ENCODE measurements around the gene ADGRB2.
"Not testable (repeated sequence)": the region's sequence is repeated elsewhere in the genome, so short reads cannot be mapped to it uniquely, and the experiment has no call there.

Gene ADGRB2

GRCh38 chr1:31726715-31727114, 37.4 kb downstream of the ADGRB2 start:
- DNase-seq (ENCODE audit: low read depth) = no peak

GRCh38 chr1:31725777-31726535, 38.2 kb downstream of the ADGRB2 start:
- no peak for DNase-seq (ENCODE audit: low read depth)

GRCh38 chr1:31725134-31725533, 39.0 kb downstream of the ADGRB2 start:
- DNase-seq (ENCODE audit: low read depth) = no peak

GRCh38 chr1:31723828-31724359, 40.2 kb downstream of the ADGRB2 start:
- DNase-seq (ENCODE audit: low read depth) = peak; percentile 17

DNA sequence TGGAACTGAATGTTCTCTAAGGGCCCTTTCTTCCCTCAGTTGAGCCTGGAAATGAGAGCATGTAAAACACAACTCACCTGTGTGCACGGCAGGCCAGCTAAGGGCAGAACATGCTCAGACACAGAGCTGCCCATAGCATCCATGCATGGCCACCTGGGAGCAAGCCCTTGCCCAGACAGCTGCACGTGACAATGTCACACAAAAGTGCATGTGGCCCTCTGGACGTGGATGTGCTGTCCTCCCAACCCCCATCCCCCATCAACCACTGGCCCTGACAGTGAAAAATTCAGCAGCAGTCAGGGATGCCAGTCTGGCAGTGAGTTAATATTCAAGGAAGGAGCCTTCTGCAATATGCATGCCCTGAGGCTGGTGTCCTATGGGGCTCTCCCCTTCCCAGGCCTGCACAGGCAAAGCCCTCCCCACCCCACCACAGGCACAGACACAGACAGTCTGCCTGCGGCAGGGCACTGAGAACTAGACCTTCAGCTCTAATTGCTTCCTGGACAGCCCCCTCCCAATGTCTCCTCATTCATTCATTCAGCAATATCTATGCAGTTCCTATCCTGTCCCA, 45.7 kb downstream of the ADGRB2 start:
- no peak for DNase-seq (ENCODE audit: low read depth)

DNA sequence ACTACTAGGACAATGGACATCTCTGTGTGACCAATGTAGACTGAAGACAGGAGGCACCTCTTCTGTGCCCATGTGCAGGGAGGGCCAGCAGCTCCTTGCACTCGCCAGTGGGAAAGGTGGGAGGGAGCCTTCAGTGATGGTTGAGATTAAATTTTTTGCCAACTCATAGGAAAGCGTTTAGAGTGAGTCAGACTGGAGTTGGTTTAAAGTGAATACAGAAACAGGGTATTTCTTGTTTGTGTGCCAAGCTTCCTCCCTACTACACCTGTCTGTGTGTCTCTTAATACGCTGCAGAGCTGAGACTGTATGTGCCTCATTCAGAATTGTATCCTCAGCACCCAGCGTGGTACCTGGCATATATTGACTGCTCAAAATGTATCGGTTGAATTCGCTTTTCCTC, 46.8 kb downstream of the ADGRB2 start:
- DNase-seq (ENCODE audit: low read depth) = no peak

GRCh38 chr1:31715873-31716220, 48.3 kb downstream of the ADGRB2 start:
- no peak for DNase-seq (ENCODE audit: low read depth)

- peak; percentile 11 for DNase-seq (ENCODE audit: low read depth)
Measured at GRCh38 chr1:31715087-31715872, 48.9 kb downstream of the ADGRB2 start.

DNA sequence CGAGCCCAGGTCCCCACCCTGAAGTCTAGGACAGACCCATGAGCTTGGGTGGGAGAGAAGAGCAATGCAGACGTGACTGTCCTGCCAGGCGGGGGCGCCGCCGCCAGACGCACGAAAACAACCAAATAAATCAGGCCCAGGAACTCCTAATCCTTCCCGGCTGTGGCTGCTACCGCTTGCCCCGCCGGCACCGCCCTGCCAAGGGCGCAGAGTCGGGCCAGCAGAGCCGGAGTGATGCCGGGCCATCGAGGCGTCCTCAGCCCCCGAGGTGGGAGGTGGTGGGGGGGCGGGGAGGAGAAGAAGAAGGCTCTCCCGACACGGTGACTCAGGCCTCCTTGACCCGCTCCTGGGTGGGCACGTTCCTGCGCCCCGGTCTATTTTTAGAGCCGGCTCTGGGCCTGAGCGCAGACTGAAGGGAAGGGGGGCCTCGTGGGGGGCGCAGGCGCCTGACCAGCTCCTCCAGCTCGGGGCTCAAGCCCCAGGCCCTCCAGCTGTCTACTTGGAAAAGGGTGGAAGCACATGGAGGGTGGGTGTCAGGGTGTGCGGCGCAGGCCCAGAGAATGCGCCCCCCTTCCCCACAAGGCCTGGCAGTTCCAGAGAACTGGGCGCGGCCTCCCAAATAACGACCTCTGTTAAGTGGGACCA, 49.6 kb downstream of the ADGRB2 start:
- no peak for DNase-seq (ENCODE audit: low read depth)

GRCh38 chr1:31712630-31713029, 51.5 kb downstream of the ADGRB2 start:
- DNase-seq (ENCODE audit: low read depth) = no peak

DNA sequence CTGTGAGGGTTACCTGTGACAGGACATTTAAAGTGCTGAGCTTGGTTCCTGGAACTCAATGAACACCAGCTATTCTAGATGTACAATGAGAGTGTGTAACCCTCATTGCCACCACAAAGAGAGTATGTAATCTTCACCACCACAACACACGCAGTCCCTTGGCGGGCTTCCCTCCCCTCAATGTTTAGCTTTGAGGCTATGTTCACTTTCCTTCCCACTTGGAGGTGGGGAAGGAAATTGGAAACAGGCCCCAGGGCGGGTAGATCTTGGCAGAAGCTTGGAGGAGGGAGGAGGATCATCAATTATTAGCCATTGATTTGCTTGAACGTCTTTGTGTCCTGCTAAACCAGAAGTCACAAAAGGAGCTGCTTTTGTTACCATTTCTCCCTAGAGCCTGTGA, 52.1 kb downstream of the ADGRB2 start:
- DNase-seq (ENCODE audit: low read depth) = no peak

DNA sequence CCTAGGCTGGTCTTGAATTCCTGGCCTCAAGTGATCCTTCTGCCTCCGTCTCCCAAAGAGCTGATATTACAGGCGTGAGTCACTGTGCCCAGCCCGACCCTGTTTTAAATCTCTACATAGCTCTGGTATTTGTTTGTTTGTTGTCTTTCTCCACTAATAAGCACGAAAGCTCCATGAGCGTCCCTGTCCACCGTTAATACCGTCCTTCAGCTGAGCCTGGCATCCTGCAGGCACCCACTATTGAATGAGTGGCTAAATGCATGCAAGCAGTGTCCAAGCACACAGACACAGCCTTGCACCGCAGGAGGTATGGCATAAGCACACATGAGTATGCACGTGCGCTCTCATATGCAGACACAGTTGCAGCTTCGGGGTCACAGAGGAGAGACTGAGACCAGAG, 55.8 kb downstream of the ADGRB2 start:
- DNase-seq (ENCODE audit: low read depth) = no peak

- no peak for DNase-seq (ENCODE audit: low read depth)
Measured at GRCh38 chr1:31707711-31708110, 56.4 kb downstream of the ADGRB2 start.

DNA sequence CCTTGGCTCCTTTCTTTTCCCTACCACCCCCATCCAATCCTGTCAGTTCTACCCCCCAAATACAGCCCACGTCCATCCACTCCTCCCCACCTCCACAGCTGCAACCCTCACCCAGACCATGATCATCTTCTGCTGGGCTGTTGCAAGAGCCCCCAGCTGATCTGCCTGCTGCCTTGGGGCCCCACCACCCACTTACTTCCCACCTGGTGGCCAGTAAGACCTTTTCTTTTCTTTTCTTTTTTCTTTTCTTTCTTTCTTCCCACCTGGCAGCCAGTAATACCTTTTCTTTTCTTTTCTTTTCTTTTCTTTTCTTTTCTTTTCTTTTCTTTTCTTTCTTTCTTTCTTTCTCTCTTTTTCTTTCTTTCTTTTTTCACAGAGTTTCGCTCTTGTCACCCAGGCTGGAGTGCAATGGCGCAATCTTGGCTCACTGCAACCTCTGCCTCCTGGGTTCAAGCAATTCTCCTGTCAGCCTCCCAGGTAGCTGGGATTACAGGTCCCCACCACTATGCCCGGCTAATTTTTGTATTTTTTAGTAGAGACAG, 57.0 kb downstream of the ADGRB2 start:
- DNase-seq (ENCODE audit: low read depth) = not testable (repeated sequence)

DNA sequence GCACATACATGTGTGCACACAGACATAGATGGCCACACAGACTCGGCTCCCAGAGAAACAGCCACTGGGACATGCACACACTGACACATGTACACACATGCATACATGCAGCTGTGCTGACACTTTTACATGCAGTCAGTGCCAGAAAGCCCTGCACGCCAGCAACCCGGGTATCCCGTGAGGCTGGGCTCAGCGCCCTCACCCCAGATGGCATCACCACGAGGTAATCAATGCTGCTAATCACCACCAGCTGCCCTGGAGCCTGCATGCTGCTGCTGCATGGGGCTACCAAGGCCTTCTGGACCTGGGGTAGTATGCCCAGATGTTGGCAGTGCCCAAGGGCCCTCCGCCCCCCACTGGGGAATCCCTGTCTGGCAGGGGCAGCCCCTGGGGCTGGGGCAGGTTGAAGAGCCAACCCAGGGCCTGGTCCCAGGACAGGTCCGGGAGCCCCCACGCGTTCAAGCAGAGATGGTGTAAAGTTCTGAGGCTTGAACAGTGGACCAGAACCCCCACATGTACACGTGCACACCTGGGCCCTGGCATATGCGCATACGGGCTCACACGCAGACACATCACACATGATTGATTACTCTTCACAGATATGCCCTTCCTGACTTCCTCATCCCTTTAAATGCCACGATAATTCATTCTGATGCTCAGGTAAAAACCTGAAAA, 57.6 kb downstream of the ADGRB2 start:
- DNase-seq (ENCODE audit: low read depth) = no peak

DNA sequence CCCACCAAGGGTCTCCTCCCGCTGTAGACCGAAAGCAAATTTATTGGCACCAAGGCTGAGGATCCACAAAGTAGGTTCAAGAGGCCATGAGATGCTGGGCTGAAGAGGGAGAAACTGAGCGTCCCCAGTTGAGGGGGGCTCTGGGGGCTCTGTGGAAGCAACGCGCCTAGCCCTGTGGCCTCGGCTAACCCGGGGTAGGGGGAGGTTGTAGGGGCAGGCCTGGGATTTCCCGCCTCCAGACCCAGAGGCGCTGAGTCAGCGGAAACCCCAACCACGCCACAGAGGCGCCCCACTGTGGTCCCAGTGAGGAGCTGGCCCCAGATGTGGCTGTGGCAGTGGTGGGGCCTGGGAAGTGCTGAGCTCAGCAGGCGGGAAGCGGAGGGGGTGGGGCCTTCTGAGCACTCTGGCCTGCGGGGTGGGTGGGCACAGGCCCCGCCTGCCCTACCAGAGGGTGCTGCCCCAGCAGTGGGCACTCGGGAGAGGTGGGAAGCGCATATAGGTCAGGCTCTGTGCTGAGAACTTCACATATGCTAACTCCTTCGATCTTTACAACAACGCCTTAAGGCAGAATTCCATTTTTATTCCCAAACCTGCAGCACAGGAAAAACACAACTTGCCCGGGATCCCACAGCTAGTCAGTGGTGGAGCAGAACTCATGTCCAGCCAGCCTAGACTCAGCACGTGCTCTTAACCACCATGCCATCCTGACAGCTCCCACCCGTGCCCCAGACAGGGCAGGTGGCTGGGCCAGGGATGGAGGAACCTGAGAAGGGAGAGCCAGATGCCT, 58.9 kb downstream of the ADGRB2 start:
- DNase-seq (ENCODE audit: low read depth) = peak; percentile 68

DNA sequence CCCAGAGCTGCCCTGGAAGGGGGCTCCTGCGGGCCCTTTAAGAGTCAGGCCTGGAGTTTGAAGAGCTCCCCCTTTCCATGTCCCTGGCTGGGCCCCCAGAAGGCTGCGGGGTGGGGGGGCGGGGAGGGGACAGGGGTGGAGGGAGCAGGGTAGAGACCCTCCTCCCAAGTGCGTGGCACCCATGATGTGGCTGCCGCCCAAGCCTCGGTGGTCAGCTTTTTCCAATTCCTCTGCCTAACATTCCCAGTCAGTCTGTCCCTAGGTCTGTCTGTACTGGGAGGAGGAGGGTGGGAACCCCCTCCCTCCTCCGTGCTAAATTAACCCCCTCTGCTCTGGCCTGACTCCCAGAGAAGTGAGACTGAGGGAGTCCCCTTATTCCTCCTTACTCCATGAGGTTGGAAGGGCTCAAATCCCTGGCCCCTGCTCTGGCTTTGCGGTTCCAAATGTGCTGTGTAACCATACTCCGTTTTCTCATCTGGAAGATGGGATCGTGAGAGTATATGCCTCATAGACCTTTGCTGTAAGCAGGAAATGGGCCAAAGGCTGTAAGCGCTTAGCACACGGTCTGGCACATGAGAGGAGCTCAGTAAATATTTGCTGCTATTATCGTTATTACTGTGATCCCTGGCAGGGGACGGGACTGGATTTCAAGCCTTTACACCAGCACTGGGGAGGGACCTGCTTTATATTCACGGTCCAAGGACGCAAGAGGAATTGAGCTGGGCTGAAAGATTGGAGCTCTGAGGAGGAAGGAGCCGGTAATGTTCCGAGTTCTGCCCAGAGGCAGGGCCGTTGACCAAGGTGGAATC, 59.7 kb downstream of the ADGRB2 start:
- no peak for DNase-seq (ENCODE audit: low read depth)

- DNase-seq (ENCODE audit: low read depth) = no peak
Measured at GRCh38 chr1:31703431-31704270, 60.5 kb downstream of the ADGRB2 start, which contains the start of gene COL16A1. Gene COL16A1 (minus strand): TSS chr1:31704017. CDS start chr1:31702193, 1,824 bp downstream.

Measured in stimulated activated CD8-positive, alpha-beta memory T cell treated with anti-CD3 and anti-CD28 coated beads, Interleukin-4, amount 100 ng/mL, for 24 hours (primary cell).